H1 (cell line): ENCODE data around the gene STX8. TPM values are rescaled to one million over a fixed set of nuclear protein-coding genes. Genes with fewer than 3 reads are reported as not detected.

ENCODE experiments used
- CTCF ChIA-PET: fragments of 300-600 bp; sonication (Branson Sonifier 250); formaldehyde crosslinking; loops from one replicate; lab custom pipeline; 2021; ENCODE audit not compliant: partially characterized antibody; lab: Charles Lee
- POLR2A ChIA-PET: fragments of 300-600 bp; sonication (Branson Sonifier 250); formaldehyde crosslinking; loops from one replicate; lab custom pipeline; 2021; ENCODE audit warnings: inconsistent platforms; ENCODE audit not compliant: partially characterized antibody; lab: Charles Lee
- DNase-seq, 2 experiments: peaks; one replicate each; pipeline versions ENCODE4 v3.0.0 to v3.0.0-alpha.2; 2010 to 2022; ENCODE audit warnings: low spot score in 2 of 2, low read depth in 1 of 2, mixed read lengths in 1 of 2
- FAIRE-seq: peaks from 2 replicates; lab custom pipeline; 2011; peaks lifted over from hg19 to GRCh38; lab: Jason Lieb, UNC
- H2AFZ ChIP-seq: 2 replicates; pipeline ENCODE4 v1.8.1; 2012; ENCODE audit warnings: low read length, inconsistent platforms
- H2AK5ac ChIP-seq: 2 replicates; pipeline ENCODE4 v1.6.1; 2013; ENCODE audit warnings: low read depth, low read length
- H2BK120ac ChIP-seq: replicated peaks from 2 replicates; pipeline ENCODE3; 2013; ENCODE audit warnings: low read depth, low read length, inconsistent platforms
- H2BK12ac ChIP-seq: 2 replicates; pipeline ENCODE4 v1.6.1; 2013; ENCODE audit warnings: low read depth, low read length
- H2BK15ac ChIP-seq: 2 replicates; pipeline ENCODE4 v1.6.1; 2013; ENCODE audit warnings: low read length
- H2BK20ac ChIP-seq: 2 replicates; pipeline ENCODE4 v1.6.1; 2013; ENCODE audit warnings: low read length
- H2BK5ac ChIP-seq: 2 replicates; pipeline ENCODE4 v1.6.1; 2013; ENCODE audit warnings: low read depth, low read length
- H3K14ac ChIP-seq: 2 replicates; pipeline ENCODE4 v1.6.1; 2013; ENCODE audit warnings: inconsistent platforms; ENCODE audit not compliant: insufficient read length
- H3K18ac ChIP-seq: 2 replicates; pipeline ENCODE4 v1.6.1; 2013; ENCODE audit warnings: low read length; ENCODE audit errors: extremely low read depth
- H3K23ac ChIP-seq: 2 replicates; pipeline ENCODE4 v1.6.1; 2013; ENCODE audit warnings: inconsistent platforms; ENCODE audit not compliant: insufficient read length
- H3K23me2 ChIP-seq: 2 replicates; pipeline ENCODE4 v1.6.1; 2013; ENCODE audit warnings: low read depth, low read length
- H3K27ac ChIP-seq: 2 replicates; pipeline ENCODE4 v1.6.1; 2011; ENCODE audit warnings: low read depth, low read length, inconsistent platforms
- H3K27me3 ChIP-seq, 4 experiments: replicated peaks in 1 of 4; 1 replicate in 1 of 4; 2 replicates in 3 of 4; pipeline versions ENCODE4 v1.6.1 to v1.8.1; 2011 to 2013; ENCODE audit warnings: low read length in 3 of 4, mild to moderate bottlenecking in 3 of 4, inconsistent platforms in 2 of 4, mixed read lengths in 2 of 4, moderate library complexity in 1 of 4; ENCODE audit not compliant: control insufficient read depth in 3 of 4, insufficient read depth in 3 of 4; ENCODE audit errors: extremely low read depth in 1 of 4
- H3K36me3 ChIP-seq, 4 experiments: 2 replicates each; pipeline versions ENCODE4 v1.6.1 to v1.8.1; 2011 to 2013; ENCODE audit warnings: mild to moderate bottlenecking in 4 of 4, low read length in 3 of 4, moderate library complexity in 2 of 4, control low read depth in 1 of 4, inconsistent platforms in 1 of 4; ENCODE audit not compliant: insufficient read depth in 4 of 4, control insufficient read depth in 2 of 4
- H3K4ac ChIP-seq: replicated peaks from 2 replicates; pipeline ENCODE3; 2013; ENCODE audit warnings: low read length, low read depth, mixed read lengths, inconsistent platforms; ENCODE audit not compliant: insufficient read length
- H3K4me1 ChIP-seq, 4 experiments: replicated peaks in 1 of 4; 1 replicate in 1 of 4; 2 replicates in 3 of 4; pipeline versions ENCODE4 v1.6.1 to v1.8.1; 2011 to 2013; ENCODE audit warnings: low read length in 3 of 4, inconsistent platforms in 2 of 4, mixed read lengths in 1 of 4; ENCODE audit not compliant: insufficient read depth in 4 of 4, control insufficient read depth in 3 of 4
- H3K4me2 ChIP-seq, 2 experiments: 2 replicates each; pipeline versions ENCODE4 v1.6.1 to v1.8.1; 2011 to 2013; ENCODE audit warnings: low read depth in 2 of 2, low read length in 2 of 2, control low read depth in 1 of 2, inconsistent platforms in 1 of 2, mild to moderate bottlenecking in 1 of 2; ENCODE audit not compliant: insufficient read depth in 1 of 2
- H3K4me3 ChIP-seq, 4 experiments: fragments of 200-600, 300-600 bp in 1 of 4; sonication (generic), shearing (Covaris generic), sonication (Bioruptor Twin) in 1 of 4; 2 replicates each; pipeline versions ENCODE4 v1.5.1 to v1.8.1; 2011 to 2016; ENCODE audit warnings: low read length in 4 of 4, low read depth in 3 of 4, control low read depth in 2 of 4, inconsistent platforms in 2 of 4, mild to moderate bottlenecking in 2 of 4, mixed read lengths in 1 of 4, moderate library complexity in 1 of 4; ENCODE audit not compliant: insufficient read depth in 2 of 4; ENCODE audit errors: extremely low read depth in 1 of 4
- H3K56ac ChIP-seq: replicated peaks from 2 replicates; pipeline ENCODE3; 2013; ENCODE audit warnings: low read depth, mild to moderate bottlenecking, mixed read lengths, low read length, inconsistent platforms; ENCODE audit not compliant: insufficient read length
- H3K79me1 ChIP-seq: 2 replicates; pipeline ENCODE4 v1.6.1; 2013; ENCODE audit warnings: low read depth, low read length, control low read depth
- H3K79me2 ChIP-seq, 2 experiments: 2 replicates each; pipeline versions ENCODE4 v1.6.1 to v1.8.1; 2012 to 2013; ENCODE audit warnings: low read length in 2 of 2, mild to moderate bottlenecking in 2 of 2, inconsistent platforms in 1 of 2; ENCODE audit not compliant: insufficient read depth in 2 of 2, control insufficient read depth in 1 of 2
- H3K9ac ChIP-seq, 4 experiments: replicated peaks in 1 of 4; 1 replicate in 1 of 4; 2 replicates in 3 of 4; pipeline versions ENCODE4 v1.6.1 to v1.8.1; 2011 to 2013; ENCODE audit warnings: low read depth in 3 of 4, low read length in 3 of 4, control low read depth in 2 of 4, mild to moderate bottlenecking in 2 of 4, moderate library complexity in 2 of 4, inconsistent platforms in 1 of 4; ENCODE audit errors: extremely low read depth in 1 of 4
- H3K9me3 ChIP-seq, 2 experiments: 2 replicates each; pipeline versions ENCODE4 v1.6.1 to v1.8.1; 2012 to 2013; ENCODE audit warnings: mild to moderate bottlenecking in 2 of 2, moderate library complexity in 2 of 2, control low read depth in 1 of 2, inconsistent platforms in 1 of 2, low read depth in 1 of 2, low read length in 1 of 2, mixed read lengths in 1 of 2; ENCODE audit not compliant: insufficient read depth in 2 of 2
- H4K20me1 ChIP-seq, 2 experiments: replicated peaks in 1 of 2; 2 replicates each; pipeline versions ENCODE3 to v1.8.1; 2011 to 2013; ENCODE audit warnings: inconsistent platforms in 2 of 2, low read length in 2 of 2, mild to moderate bottlenecking in 1 of 2; ENCODE audit not compliant: insufficient read depth in 2 of 2, control insufficient read depth in 1 of 2
- H4K5ac ChIP-seq: 2 replicates; pipeline ENCODE4 v1.6.1; 2013; ENCODE audit warnings: low read length, low read depth, mixed read lengths, inconsistent platforms; ENCODE audit not compliant: insufficient read length
- H4K8ac ChIP-seq: 2 replicates; pipeline ENCODE4 v1.8.0; 2013; ENCODE audit warnings: mild to moderate bottlenecking, moderate library complexity, low read length, inconsistent platforms; ENCODE audit not compliant: insufficient read depth; ENCODE audit errors: extremely low read depth
- H4K91ac ChIP-seq: replicated peaks from 2 replicates; pipeline ENCODE3; 2013; ENCODE audit warnings: low read length, mixed read lengths, inconsistent platforms; ENCODE audit not compliant: insufficient read length
- BCL11A ChIP-seq, 2 experiments: IDR thresholded peaks; one replicate each; pipeline ENCODE4 v1.6.1; 2011; ENCODE audit warnings: low read depth in 2 of 2, low read length in 2 of 2, mild to moderate bottlenecking in 2 of 2
- BRCA1 ChIP-seq: IDR thresholded peaks from 2 replicates; pipeline ENCODE4 v1.6.1; 2012; ENCODE audit warnings: low read depth, low read length, improper control_type of control experiment
- RBBP5 ChIP-seq: IDR thresholded peaks from 2 replicates; pipeline ENCODE4 v1.7.1; 2012; ENCODE audit warnings: low read depth, mild to moderate bottlenecking, inconsistent platforms, low read length, moderate library complexity, borderline replicate concordance
- RNF2 ChIP-seq: fragments of 200-900, 300-1000 bp; sonication (generic); IDR thresholded peaks from 2 replicates; pipeline ENCODE4 v1.7.1; 2016; ENCODE audit warnings: borderline replicate concordance, low read depth, mild to moderate bottlenecking, antibody characterized with exemption, low read length; ENCODE audit not compliant: poor library complexity, severe bottlenecking; ENCODE audit errors: missing control alignments
- SP4 ChIP-seq: IDR thresholded peaks from 2 replicates; pipeline ENCODE4 v1.6.1; 2012; ENCODE audit warnings: low read length, inconsistent platforms
- TAF7 ChIP-seq: optimal IDR thresholded peaks from 2 replicates; pipeline ENCODE3; 2011; ENCODE audit warnings: low read depth, mild to moderate bottlenecking, inconsistent platforms, low read length, moderate library complexity, borderline replicate concordance
- WGBS, 2 experiments: shearing (Covaris generic) in 1 of 2; methylation state at CpG; one replicate each; pipeline versions ENCODE4 v1.1.6 to v1.1.7; 2013 to 2015; ENCODE audit warnings: low lambda C conversion rate in 2 of 2, mixed read lengths in 2 of 2, inconsistent platforms in 1 of 2, low coverage in 1 of 2, missing lambda C conversion rate in 1 of 2; ENCODE audit not compliant: insufficient replicate concordance in 2 of 2, insufficient coverage in 1 of 2, insufficient read length in 1 of 2; ENCODE audit errors: extremely low coverage in 1 of 2, missing lambda C conversion rate in 1 of 2; 5-methylcytosine and 5-hydroxymethylcytosine counted together
- polyA plus RNA-seq, 7 experiments: library from polyadenylated mRNA; depleted of rRNA in 3 of 7; stranded (reverse) in 5 of 7; unstranded in 2 of 7; fragments of >200 nt in 5 of 7; fragments of 200-250 nt in 2 of 7; gene quantifications; 1 replicate in 5 of 7; 2 replicates in 1 of 7; 4 replicates in 1 of 7; pipeline versions ENCODE4 v1.2.1 to v1.2.3, GENCODE V29; 2011 to 2013; ENCODE audit warnings: missing spikeins in 2 of 7, mixed read lengths in 2 of 7
- total RNA-seq: library from RNA; stranded (reverse); fragmentation: NEBNext Ultra II Directional; extraction: Animal tissue kit (Norgen Biotek cat#: 25700); gene quantifications from 2 replicates; pipeline ENCODE4 v1.2.1, GENCODE V29; 2021

STX8 gene
- total and polyA plus RNA-seq, 2 of the 8 experiments (the other 6 are each of a cell fraction or from before 2014, with no cell fraction given): 22.8 to 42.5 TPM

- H3K9ac ChIP-seq: no peak overlapping the region
Measured at GRCh38 chr17:9484789-9485188, 90.8 kb downstream of the STX8 start.

More at GRCh38 chr17:9484789-9485188, 90.8 kb downstream of the STX8 start:
- no peak overlapping the region for H2BK20ac ChIP-seq
- H2BK5ac ChIP-seq: no peak overlapping the region
- no peaks in the 10 kb centered on the region for H3K79me1 ChIP-seq
- H3K56ac ChIP-seq: no peak overlapping the region
- H2AK5ac ChIP-seq: 0 out of 2 replicates have a peak overlapping the region, but pooled peaks have one; percentile 53
- H3K14ac ChIP-seq: no peak overlapping the region
- no peak overlapping the region for H2AFZ ChIP-seq
- no peaks in the 10 kb centered on the region for H3K4me1 ChIP-seq
- H4K5ac ChIP-seq: no peak overlapping the region
- FAIRE-seq (no peak), DNase-seq (no peak)
- 84% methylated on average over 2 of the region's 2 CpGs; no CpG with 5 or more reads in 1 of the 2 experiments for WGBS, 2 experiments
- no peak overlapping the region for H4K91ac ChIP-seq
- no peak overlapping the region for H2BK15ac ChIP-seq
- no peak overlapping the region for H4K8ac ChIP-seq
- no peak overlapping the region for H2BK12ac ChIP-seq
- TF ChIP-seq BCL11A (IDR thresholded peaks at IDR 0.05; ENCODE audit: low read depth in 2 of 2, low read length in 2 of 2) (no peak), RNF2 (no peak), BRCA1 (no peak), TAF7 (no peak), SP4 (no peak), RBBP5 (no peak)
- H3K4me2 ChIP-seq: no peak overlapping the region
- no peak overlapping the region for H3K23ac ChIP-seq
- no peak overlapping the region for H3K4ac ChIP-seq
- H4K20me1 ChIP-seq: no peaks in the 10 kb centered on the region
- no peak overlapping the region for H2BK120ac ChIP-seq
- no peak overlapping the region for H3K27ac ChIP-seq
- no peaks in the 10 kb centered on the region for H3K36me3 ChIP-seq
- H3K4me3 ChIP-seq: no peak overlapping the region
- ChIA-PET CTCF (interaction anchor here (1.0 kb wide), 1 partner anchor 15 kb away, joined by 4 read pairs; no protein-coding TSS in a partner anchor), POLR2A (interaction anchor here (0.7 kb wide), 1 partner anchor 482 kb away, joined by 3 read pairs; no protein-coding TSS in a partner anchor)
- H3K18ac ChIP-seq: no peak overlapping the region
- H3K27me3 ChIP-seq: no peaks in the 10 kb centered on the region
- H3K23me2 ChIP-seq: no peaks in the 10 kb centered on the region; the same call in 1 of the 2 replicates
- no peaks in the 10 kb centered on the region for H3K9me3 ChIP-seq
- H3K79me2 ChIP-seq: no peaks in the 10 kb centered on the region
